Brain pericyte (primary cell): ENCODE results near the gene ITGAX.
"Not testable (repeated sequence)": the region's sequence is repeated elsewhere in the genome, so short reads cannot be mapped to it uniquely, and the experiment has no call there.

Experiments
- DNase-seq: peaks from one replicate; pipeline ENCODE4 v3.0.0-alpha.2; 2012; ENCODE audit warnings: low read depth, low spot score

Gene ITGAX

DNA sequence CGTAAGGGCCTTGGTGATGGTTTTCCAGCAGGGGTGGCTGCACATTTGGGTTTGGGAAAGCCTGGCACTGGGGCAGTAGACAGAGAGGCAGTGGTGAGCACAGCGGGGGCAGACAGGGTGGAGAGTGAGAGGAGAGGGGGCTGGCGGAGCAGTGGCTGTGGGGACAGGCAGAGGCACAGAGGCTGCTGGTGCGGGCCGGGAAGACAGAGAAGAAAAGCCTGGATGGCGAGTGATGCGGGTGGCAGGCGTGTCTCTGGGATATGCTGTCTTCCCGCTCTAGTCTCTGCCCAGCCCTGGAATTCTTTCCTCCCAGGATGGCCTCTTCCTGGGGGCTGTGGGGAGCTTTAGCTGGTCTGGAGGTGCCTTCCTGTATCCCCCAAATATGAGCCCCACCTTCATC lies 55.1 kb downstream of the ITGAX start:
- no peak for DNase-seq

GRCh38 chr16:31411024-31411844 lies 56.3 kb downstream of the ITGAX start:
- no peak for DNase-seq

DNA sequence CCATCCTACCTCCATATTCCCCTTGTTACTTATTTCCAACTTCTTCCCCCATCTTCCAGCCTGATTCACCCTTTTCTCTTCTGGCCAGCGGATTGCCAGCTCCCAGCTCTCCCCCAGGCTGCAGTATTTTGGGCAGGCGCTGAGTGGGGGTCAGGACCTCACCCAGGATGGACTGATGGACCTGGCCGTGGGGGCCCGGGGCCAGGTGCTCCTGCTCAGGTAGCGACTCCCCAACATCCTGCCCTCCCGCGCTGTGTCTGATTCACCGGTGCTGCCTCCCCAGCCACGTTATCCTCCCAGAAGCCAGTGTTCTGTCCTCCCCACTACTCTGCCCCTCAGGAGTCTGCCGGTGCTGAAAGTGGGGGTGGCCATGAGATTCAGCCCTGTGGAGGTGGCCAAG lies 57.8 kb downstream of the ITGAX start:
- no peak for DNase-seq

DNA sequence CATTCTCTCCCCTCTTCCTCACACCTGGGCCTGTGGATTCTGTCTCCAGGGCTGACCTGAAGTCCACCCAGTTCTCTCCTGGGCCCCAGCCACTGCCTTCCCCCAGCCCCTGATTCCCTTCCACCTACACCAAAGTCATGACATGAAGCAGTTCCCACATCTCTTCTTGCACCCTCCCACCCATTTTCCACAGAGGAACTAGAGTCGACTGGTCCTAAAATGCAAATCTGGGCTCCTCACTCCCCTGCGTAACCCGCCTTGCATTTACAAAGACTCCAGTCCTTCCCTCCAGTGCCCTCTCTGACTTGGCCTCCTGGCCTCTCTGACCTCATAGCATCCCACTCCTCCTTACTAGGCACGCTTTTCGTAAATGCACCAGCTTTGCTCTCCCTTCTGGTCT lies 58.4 kb downstream of the ITGAX start:
- DNase-seq: no peak

- DNase-seq: no peak
These were observed 59.0 kb downstream of the ITGAX start for GRCh38 chr16:31413943-31414342.

DNA sequence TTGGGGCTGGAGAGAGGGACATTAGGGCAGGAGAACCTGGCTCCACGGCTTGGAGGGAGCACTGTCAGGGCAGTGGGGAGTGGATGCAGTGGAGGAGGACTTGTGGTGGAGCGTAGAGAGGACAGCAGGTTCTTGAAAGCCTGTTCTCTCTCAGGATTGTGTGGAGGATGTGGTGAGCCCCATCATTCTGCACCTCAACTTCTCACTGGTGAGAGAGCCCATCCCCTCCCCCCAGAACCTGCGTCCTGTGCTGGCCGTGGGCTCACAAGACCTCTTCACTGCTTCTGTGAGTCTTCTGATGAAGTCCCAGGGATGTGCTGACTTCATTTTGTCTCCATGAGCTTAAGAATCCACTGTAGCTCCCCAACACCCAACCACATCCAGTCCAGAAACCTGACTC lies 59.7 kb downstream of the ITGAX start:
- no peak for DNase-seq

DNA sequence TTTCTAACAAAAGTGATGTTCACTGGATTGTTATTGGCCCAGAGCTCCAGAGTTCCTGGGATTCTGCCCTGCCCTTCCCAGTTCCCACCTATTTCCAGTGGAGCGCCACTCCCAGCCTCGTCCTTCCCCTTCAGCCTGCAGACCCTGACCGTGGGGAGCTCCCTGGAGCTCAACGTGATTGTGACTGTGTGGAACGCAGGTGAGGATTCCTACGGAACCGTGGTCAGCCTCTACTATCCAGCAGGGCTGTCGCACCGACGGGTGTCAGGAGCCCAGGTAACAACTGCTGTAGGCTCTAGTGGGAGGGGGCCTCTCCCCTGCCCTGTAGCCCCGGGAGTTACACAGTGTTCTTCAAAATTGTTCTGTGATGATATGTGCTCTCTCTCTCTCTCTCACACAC lies 61.4 kb downstream of the ITGAX start:
- no peak for DNase-seq

DNA sequence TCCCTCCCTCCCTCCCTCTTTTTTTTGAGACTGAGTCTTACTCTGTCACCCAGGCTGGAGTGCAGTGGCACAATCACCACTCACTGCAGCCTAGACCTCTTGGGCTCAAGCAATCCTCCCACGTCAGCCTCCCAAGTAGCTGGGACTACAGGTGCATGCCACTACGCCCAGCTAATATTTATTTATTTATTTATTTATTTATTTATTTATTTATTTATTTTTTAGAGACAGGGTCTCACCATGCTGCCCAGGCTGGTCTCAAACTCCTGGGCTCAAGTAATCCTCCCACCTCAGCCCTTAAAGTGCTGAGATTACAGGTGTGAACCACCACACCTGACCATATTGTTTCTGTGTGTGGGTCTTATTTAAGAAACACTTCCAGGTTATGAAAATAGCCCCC lies 62.1 kb downstream of the ITGAX start:
- DNase-seq: not testable (repeated sequence)

GRCh38 chr16:31417916-31418315 lies 62.9 kb downstream of the ITGAX start:
- no peak for DNase-seq

DNA sequence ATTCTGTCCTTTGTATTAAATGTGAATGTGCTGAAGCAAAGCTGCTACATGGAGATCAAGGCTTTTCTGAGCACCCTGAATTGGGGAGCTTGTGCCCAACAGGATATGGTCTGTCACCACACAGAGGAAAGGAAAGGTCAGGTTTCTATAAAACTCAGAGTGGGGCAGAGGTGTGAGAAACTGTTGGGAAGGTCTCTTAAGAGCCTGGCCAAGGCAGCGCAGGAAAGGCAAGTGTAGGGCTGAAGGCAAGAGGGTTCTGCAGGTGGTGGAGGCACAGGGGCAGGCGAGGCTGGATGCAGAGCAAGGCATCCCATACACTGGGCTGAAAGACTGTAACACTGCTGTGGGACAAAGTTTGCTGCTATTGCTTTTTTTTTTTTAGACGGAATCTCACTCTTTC lies 65.1 kb downstream of the ITGAX start:
- DNase-seq: no peak

DNA sequence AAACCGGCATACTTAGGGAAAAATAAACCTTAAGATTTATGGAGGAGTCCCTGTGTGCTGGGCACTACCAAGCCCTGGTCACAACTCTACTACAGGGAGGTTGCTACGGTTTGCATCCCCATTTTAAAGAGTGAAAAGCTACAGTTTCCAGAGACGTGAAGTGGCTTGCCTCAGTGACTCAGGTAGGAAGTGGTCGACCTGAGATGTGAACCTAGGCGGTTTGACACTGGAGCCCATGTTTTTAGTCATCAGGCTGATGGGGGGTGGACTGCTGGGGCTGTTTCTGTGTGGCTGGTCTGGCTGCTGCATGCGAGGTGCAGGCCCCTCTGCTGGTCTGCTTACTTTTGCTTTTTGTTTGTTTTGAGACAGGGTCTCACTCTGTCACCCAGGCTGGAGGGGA lies 66.6 kb downstream of the ITGAX start:
- no peak for DNase-seq

GRCh38 chr16:31423241-31423640 lies 68.3 kb downstream of the ITGAX start:
- no peak for DNase-seq

- no peak for DNase-seq
These were observed 68.8 kb downstream of the ITGAX start for GRCh38 chr16:31423801-31424200.

DNA sequence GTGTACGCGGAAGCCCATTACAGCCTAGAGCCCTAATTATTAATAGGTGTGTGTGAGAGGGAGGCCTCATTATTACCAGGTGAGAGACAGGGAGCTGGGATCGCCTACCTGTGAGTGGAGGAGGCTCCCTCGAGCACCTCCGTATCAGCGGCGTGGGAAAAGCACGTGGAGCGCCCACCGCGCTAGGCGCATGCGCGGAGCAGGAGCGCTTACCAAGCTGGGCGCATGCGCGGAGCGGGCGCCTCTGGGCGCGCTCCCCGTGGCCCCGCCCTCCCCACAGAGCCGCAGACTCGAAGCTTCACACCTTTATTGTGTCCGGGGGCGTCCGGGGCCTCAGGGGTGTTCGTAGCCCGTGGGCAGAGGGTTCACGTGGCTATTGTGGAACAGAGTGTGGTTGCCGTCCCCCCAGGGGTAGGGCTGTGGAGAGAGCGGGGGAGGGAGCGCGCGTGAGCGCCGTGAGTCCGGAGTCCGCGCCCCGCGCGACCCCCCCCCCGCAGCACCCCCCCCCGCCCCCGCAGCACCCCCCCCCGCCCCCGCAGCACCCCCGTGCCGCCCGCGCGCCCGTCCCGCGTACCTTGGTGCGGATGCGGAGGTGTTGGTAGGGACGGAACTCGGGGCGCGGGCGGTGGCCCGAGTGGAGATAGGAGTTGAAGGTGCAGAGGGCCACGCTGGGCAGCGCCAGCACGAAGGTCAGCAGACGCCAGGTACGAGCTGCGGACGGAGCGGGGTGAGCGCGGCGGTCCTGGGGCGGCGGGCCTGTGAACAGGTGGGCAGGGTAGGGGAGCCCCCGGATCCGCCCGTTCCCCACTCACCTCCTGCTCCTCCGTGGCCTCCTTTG lies 72.7 kb downstream of the ITGAX start:
- no peak for DNase-seq

GRCh38 chr16:31428279-31428597 lies 73.3 kb downstream of the ITGAX start, which contains the start of gene COX6A2:
COX6A2 (minus strand) TSS chr16:31428360; CDS start chr16:31428325, 35 bp downstream.
- no peak for DNase-seq

GRCh38 chr16:31428638-31429247 lies 73.8 kb downstream of the ITGAX start:
- no peak for DNase-seq

GRCh38 chr16:31429314-31429713 lies 74.3 kb downstream of the ITGAX start:
- no peak for DNase-seq

- DNase-seq: no peak
These were observed 74.8 kb downstream of the ITGAX start for GRCh38 chr16:31429796-31430195.

DNA sequence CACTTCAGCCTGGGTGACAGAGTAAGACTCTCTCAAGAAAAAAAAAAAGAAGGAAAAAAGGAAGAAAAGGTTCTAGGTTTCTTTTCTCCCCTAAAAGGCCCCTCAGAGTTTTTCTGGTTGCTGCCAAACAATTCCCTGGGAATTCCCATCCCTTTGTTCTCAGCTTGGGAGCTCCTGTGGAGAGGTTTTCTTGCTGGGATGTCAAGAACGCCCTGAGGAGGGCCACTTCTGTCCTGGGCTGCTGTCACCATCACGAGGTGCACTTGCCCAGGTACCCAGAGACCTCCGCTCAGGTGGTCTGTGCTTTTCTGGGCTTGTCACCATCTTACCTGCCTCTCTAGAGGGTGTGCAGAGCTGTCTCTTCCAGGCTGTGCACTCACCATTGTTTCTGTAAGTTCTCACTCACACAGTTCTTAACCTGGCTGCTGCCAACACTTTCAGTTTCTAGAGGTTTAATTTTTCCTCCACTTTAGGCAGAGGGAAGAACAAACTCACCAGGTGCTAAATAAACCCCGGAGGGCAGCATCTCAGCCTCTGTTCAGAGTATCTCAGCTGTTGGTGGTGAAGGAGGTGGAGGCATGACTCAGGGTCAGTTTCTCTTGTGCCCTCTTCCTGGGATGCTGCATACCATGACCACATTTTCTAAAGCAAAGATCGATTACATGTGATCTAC lies 75.5 kb downstream of the ITGAX start:
- no peak for DNase-seq
